ENCODE data around the gene HAPLN1. TPM values are rescaled to one million over a fixed set of nuclear protein-coding genes. Genes with fewer than 3 reads are reported as not detected.

The HAPLN1 gene
- total and polyA plus RNA-seq, 10 of the 15 experiments (the other 5 are each of a cell fraction or from before 2014, with no cell fraction given): 0.05 to 0.21 (median 0.17) TPM; not detected in 2

DNA sequence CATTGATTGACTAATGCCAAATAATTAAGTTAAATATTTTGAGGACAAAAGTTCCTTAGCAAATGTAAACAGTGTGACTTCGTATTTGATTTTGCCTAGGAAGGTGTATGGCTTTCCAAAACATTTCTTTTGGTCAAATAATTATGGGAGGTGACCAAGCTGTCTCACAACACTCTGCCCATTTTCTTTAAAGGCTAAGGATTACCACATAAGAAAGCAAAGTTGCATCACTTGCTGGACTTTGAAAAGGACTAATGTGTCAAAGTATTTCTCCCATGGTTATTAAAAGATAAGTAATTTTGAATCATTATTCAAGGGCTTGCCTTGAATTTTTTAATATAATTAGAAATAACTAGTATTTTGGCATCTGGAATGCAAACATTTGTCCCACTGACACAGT lies 74.7 kb downstream of the HAPLN1 start:
- ATAC-seq (no peak), DNase-seq (ENCODE audit: low read depth, low spot score) (no peak), FAIRE-seq (no peak)
- intact Hi-C loops (cut with micrococcal nuclease; ENCODE audit: unreplicated experiment): no loop called here
- Histone ChIP-seq H4K20me1 (ENCODE audit: control insufficient read depth, insufficient read depth) (no peaks in the 10 kb centered on the region), H2AFZ (ENCODE audit: control insufficient read depth, low read depth, low read length) (no peak overlapping the region), H3K9me3 (replicated peaks; ENCODE audit: control insufficient read depth, insufficient read depth, low read length) (no peaks in the 10 kb centered on the region), H3K79me2 (ENCODE audit: control insufficient read depth, insufficient read depth, low read length) (no peaks in the 10 kb centered on the region), H3K27ac (ENCODE audit: control insufficient read depth, insufficient read depth) (no peak overlapping the region), H3K9ac (ENCODE audit: control insufficient read depth, insufficient read depth, low read length) (no peak overlapping the region), H3K4me1 (ENCODE audit: control insufficient read depth, insufficient read depth, low read length) (no peaks in the 10 kb centered on the region), H3K4me3 (no peak overlapping the region), H3K27me3 (replicated peaks in 1 of 2; ENCODE audit: control insufficient read depth in 2 of 2, insufficient read depth in 2 of 2, low read length in 1 of 2) (no peaks in the 10 kb centered on the region), H3K4me2 (ENCODE audit: control insufficient read depth, insufficient read depth) (no peak overlapping the region), H3K36me3 (ENCODE audit: control insufficient read depth in 2 of 2, insufficient read depth in 2 of 2, low read length in 1 of 2) (no peaks in the 10 kb centered on the region)
- POLR2A ChIA-PET: no interaction called here
- SMC1A ChIA-PET (ENCODE audit: uncharacterized antibody, unreplicated experiment): interaction anchor here (0.6 kb wide), 1 partner anchor 7 kb away, joined by 3 read pairs; no protein-coding TSS in a partner anchor
- CTCF ChIA-PET: interaction anchor here (1.0 kb wide), 1 partner anchor 38 kb away, joined by 4 read pairs; no protein-coding TSS in a partner anchor
- BruUV-seq (replicated peaks): no TSS peak
- WGBS (ENCODE audit: insufficient coverage, insufficient replicate concordance, low lambda C conversion rate, missing lambda C conversion rate): 4% methylated on average over 1 of the region's 1 CpG
- in situ Hi-C loops (cut with MboI): no loop called here
- RAD21 ChIA-PET (ENCODE audit: unreplicated experiment): no interaction called here
- TF ChIP-seq, protein P1, sequence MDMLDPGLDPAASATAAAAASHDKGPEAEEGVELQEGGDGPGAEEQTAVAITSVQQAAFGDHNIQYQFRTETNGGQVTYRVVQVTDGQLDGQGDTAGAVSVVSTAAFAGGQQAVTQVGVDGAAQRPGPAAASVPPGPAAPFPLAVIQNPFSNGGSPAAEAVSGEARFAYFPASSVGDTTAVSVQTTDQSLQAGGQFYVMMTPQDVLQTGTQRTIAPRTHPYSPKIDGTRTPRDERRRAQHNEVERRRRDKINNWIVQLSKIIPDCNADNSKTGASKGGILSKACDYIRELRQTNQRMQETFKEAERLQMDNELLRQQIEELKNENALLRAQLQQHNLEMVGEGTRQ (IDR thresholded peaks at IDR 0.05; ENCODE audit: borderline replicate concordance, low read depth, low read length): no peak
- TF ChIP-seq DPF2 (IDR thresholded peaks at IDR 0.05) (no peak), SP1 (IDR thresholded peaks at IDR 0.05; ENCODE audit: low read depth, low read length) (no peak), CHD1 (IDR thresholded peaks at IDR 0.05; ENCODE audit: low read depth, low read length) (no peak), CBX3 (IDR thresholded peaks at IDR 0.05; ENCODE audit: borderline replicate concordance, low read depth) (no peak), ASH2L (IDR thresholded peaks at IDR 0.05; ENCODE audit: borderline replicate concordance, low read depth) (no peak), PML (IDR thresholded peaks at IDR 0.05; ENCODE audit: low read length) (no peak), HDGF (IDR thresholded peaks at IDR 0.05) (no peak), RBBP5 (conservative IDR thresholded peaks at IDR 0.05) (no peak), RAD51 (IDR thresholded peaks at IDR 0.05) (no peak), ETV6 (conservative IDR thresholded peaks at IDR 0.05 in 1 of 2, IDR thresholded peaks at IDR 0.05 in 1 of 2; ENCODE audit: borderline replicate concordance in 1 of 2, low read depth in 1 of 2) (no peak), POU2F2 (IDR thresholded peaks at IDR 0.05; ENCODE audit: borderline replicate concordance, low read depth, low read length) (no peak), LARP7 (IDR thresholded peaks at IDR 0.05) (no peak), ZNF24 (IDR thresholded peaks at IDR 0.05) (no peak), TCF7 (IDR thresholded peaks at IDR 0.05; ENCODE audit: borderline replicate concordance) (no peak)
- TF ChIP-seq, protein P2, sequence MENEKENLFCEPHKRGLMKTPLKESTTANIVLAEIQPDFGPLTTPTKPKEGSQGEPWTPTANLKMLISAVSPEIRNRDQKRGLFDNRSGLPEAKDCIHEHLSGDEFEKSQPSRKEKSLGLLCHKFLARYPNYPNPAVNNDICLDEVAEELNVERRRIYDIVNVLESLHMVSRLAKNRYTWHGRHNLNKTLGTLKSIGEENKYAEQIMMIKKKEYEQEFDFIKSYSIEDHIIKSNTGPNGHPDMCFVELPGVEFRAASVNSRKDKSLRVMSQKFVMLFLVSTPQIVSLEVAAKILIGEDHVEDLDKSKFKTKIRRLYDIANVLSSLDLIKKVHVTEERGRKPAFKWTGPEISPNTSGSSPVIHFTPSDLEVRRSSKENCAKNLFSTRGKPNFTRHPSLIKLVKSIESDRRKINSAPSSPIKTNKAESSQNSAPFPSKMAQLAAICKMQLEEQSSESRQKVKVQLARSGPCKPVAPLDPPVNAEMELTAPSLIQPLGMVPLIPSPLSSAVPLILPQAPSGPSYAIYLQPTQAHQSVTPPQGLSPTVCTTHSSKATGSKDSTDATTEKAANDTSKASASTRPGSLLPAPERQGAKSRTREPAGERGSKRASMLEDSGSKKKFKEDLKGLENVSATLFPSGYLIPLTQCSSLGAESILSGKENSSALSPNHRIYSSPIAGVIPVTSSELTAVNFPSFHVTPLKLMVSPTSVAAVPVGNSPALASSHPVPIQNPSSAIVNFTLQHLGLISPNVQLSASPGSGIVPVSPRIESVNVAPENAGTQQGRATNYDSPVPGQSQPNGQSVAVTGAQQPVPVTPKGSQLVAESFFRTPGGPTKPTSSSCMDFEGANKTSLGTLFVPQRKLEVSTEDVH (IDR thresholded peaks at IDR 0.05; ENCODE audit: low read depth, partially characterized antibody): no peak
- TF ChIP-seq, protein P3, sequence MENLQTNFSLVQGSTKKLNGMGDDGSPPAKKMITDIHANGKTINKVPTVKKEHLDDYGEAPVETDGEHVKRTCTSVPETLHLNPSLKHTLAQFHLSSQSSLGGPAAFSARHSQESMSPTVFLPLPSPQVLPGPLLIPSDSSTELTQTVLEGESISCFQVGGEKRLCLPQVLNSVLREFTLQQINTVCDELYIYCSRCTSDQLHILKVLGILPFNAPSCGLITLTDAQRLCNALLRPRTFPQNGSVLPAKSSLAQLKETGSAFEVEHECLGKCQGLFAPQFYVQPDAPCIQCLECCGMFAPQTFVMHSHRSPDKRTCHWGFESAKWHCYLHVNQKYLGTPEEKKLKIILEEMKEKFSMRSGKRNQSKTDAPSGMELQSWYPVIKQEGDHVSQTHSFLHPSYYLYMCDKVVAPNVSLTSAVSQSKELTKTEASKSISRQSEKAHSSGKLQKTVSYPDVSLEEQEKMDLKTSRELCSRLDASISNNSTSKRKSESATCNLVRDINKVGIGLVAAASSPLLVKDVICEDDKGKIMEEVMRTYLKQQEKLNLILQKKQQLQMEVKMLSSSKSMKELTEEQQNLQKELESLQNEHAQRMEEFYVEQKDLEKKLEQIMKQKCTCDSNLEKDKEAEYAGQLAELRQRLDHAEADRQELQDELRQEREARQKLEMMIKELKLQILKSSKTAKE (IDR thresholded peaks at IDR 0.05; ENCODE audit: low read depth, poor library complexity, severe bottlenecking): no peak

Measured in GM12878 (cell line).